Colon (tissue), 2 donors: Measurements from ENCODE around the gene NPB.

Experiments
- FAIRE-seq: peaks from 2 replicates; lab custom pipeline; 2012; peaks lifted over from hg19 to GRCh38; lab: Jason Lieb, UNC
- donor health status: control.
- donor health status: control.

NPB gene

GRCh38 chr17:81926451-81927151 lies 24.6 kb downstream of the NPB start:
- FAIRE-seq, result no peak

DNA sequence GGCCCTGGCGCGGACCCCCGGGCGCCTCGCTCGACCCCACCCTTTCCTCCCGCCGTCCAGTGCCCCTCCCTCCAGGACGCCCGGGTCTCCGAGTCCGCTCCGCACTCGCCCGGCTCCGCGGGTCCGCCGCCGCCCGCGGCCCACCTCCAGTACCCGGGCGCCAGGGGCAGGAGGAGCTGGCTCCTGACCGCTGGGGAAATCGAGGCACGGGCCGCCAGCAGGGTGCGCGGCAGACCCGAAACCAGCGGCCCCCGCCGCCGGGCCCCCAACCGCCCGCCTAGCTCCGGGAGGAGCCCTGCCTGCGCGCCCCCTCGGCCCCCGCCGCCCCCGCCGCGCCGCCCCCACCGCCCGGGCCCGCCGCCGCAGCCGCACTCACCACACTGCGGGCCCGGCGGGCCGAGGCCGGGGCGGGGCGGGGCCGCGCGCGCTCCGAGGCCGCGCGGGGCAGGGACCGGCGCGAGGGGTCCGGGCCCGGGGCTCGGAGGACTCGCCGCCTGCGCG lies 25.2 kb downstream of the NPB start:
- FAIRE-seq, result no peak

DNA sequence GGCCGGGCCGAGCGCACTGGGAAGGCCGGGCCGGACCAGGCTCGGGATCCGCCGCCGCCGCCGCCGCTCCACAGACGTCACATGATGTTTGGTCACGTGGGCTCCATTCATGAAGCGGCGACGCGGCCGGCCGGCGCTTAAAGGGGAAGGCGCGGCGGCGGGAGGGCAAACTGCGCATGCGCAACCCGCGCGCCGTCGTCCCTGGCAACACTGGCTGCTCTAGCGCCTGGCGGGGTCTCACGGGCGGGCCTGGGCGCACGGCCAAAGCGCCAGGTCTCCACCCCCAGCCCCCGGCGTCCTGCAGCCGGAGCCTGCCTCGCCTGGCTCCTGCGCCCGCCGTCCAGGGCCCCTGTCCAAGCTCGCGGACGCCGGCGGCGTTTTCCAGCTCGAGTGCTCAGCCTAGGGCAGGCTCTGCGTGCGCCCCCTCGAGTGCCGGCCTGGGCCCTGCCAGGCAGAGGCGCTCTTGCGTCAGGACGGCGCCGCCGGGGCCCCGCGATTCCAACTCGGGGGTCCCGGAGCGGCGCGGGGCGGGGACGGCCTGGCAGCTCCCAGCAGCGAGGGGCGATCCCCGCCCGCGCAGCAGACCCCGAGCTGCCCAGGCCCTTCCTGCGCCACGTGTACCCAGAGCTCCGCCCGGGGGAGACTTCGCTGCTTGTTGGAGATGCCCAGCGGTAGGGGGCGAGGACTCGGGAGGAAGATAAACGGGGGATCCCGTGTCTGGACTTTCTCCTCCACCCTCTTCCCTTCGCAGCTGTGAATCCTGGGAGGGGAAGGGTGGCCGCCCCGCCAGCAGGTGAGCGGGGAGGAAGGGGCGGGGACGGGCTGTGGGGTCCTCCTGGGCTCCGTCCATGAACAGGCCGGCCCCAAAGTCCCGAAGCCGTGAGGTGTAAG lies 25.9 kb downstream of the NPB start, which contains the start of gene MAFG:
TSS of gene MAFG (minus strand) at position 83 of the 891 bp plus-strand sequence. CDS start 4,550 bp downstream, outside the sequence.
- no peak for FAIRE-seq

DNA sequence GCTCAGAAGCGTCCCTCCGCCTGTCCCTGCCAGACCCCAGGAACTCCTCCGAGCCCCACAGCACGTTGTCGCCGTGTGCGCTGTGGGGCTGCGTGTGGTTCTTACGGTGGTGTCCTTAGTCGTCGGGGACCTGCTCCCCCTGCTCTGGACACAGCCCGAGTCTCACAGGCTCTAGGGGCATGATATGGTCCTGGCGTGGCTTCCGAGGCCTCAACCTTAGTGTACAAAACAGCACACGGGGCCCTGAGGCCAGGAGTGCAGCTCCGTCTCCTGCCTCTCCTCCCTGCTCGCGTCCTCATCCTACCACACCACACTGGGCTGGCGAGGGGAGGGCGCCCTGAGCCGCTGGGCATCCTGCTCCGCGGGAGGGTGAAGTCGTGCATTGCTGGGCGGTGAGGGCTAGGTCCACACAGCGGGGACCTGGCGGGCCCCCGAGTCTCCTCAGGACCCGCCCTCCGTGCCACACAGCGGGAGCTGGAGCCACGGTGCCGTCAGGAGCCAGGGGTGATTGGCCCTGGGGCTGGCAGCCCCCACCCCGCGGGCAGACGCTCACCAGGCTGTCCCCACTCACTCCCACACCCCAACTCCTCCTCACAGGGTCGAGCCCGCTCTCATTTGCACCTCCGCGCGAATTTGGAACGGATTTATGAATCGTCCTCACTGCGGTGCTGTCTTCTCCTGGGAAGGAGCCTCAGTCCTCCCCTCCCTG lies 26.7 kb downstream of the NPB start:
- no peak for FAIRE-seq

- FAIRE-seq, result no peak
Measured at GRCh38 chr17:81929253-81930141, 27.5 kb downstream of the NPB start.

DNA sequence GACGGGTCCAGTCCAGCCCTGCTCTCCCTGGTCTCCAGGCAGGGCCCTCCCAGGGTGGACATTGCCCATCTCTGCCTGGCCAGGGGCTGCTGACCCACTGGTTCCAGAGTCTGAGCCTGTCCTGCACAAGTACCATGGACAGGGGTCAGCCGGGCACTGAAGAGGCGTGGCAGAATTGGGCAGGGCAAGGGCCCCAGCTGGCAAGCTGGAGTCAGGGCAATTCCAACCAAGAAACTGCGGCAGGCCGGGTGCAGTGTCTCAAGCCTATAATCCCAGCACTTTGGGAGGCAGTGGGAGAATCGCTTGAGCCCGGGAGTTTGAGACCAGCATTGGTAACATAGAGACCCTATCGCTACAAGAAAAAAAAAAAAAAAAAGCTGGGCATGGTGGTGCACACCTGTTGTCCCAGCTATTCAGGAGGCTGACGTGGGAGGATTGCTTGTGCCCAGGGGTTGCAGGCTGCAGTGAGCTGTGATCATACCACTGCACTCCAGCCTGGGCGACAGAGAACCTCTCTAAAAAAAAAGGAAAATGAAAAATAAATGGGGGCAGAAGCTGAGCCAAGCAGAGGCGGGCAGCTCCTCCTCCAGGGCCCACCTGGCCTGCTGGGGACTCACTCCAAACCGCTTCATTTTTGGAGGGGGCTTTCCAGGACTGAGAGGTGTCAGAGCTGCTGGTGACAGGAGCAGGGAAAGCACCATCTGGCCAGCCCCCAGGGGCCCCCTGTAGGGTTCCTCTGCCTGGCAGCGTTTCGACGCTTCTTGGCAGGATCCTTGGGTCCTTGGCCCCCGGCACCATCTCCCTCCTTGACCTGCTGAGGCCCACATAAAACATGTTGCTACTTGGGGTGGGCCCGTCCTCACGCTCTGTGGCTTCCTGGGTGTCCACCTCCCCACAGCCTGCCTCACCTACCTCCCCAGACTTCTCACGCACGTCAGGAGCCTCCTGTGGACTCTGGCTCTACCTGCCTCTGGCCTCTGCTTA lies 28.4 kb downstream of the NPB start:
- no peak for FAIRE-seq

GRCh38 chr17:81931189-81931556 lies 29.1 kb downstream of the NPB start:
- no peak for FAIRE-seq

DNA sequence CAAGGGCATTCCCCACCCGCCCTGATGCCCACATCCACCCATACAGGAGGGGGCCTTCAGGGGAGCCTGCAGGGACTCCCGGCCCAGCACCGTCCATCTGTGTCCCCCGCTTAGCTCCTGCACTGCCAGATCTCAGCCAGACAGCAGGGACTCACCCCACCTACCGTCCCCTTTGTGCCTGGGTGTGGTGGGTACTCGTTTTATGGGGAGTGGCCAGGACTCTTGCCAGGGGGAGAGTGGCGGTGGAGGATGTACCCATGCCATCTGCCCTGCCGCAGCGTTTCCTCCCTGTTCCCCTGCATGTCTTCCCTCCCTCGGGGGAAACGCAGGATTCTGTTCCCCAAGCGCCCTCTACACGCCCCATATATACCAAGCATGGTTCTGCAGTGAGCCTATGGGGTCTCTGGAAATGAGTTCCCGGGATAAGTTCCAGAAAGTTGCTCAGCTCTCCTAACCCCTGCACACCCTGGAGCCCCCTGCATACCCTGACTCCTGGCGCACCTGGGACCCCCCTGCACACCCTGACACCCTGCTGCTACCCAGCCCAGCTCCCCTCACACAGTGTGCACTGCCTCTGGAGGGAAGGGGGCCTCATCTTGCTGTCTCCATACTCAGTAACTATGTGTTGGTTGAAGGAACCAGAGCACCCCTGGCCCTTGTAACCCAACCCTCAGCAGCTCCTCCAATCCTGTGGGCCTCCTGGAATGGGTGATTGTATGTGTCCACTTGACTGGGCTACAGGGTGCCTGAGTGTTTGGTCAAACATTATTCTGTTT lies 29.7 kb downstream of the NPB start:
- FAIRE-seq, result no peak

DNA sequence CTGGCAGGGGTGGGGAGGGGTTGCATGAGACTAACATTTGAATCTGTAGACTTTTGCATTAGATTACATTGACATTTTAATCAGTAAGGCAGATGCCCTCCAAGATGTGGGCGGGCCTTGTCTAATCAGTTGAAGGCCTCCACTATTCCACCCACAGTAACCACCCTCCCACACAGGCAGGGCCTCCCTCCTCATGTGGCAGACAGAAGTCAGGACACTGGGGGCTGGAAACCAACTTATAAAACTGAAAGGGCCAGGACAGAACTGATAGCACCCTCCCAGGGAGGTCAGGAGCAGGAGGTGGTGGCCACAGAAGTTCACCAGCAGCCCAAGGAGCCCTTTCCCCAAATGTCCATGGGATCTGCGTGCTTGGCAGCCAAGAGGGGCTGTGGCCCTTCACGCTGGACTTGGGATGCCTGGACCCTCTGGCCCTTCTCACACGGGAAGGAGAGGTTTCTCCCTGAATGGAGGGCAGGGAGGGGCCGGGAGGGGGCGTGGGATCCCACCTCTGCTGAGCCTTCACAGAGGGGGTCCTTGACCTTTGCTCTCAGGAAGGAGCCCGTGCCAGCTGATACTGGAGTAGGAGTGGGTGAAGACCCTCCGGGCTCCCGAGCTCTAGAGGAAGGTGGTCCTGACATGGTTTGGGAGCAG lies 30.4 kb downstream of the NPB start:
- no peak for FAIRE-seq

- no peak for FAIRE-seq
Measured at GRCh38 chr17:81933178-81933699, 31.2 kb downstream of the NPB start.

DNA sequence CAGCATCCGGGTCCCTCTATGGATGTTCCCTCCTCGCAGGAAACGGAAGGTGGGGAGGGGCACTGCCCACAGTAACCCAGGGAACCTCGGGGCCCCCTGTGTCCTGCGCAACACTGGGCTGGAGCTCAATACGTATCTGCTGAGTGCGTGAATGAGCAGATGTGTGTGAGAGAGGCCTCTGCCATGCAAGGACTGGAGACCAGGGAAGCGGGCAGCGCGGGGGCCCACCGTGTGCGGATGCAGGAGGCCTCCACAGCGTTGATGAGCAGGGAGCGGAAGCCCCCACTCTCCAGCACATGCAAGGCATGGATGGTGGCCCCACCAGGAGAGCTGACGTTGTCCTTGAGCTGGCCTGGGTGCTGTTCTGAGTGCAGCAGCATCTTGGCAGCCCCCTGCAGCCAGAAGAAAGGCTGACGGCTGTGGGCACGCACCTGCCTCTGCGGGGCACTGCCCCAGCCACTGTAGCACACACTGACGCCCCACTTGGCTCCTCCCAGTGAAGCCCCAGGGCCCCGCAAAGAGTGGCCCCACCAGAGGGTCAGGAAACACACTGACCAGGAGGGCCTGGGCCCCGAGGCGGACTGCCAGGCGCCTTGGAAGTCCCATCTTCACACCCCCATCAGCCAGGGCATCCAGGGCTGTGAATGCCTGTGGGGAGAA lies 32.2 kb downstream of the NPB start:
- no peak for FAIRE-seq

DNA sequence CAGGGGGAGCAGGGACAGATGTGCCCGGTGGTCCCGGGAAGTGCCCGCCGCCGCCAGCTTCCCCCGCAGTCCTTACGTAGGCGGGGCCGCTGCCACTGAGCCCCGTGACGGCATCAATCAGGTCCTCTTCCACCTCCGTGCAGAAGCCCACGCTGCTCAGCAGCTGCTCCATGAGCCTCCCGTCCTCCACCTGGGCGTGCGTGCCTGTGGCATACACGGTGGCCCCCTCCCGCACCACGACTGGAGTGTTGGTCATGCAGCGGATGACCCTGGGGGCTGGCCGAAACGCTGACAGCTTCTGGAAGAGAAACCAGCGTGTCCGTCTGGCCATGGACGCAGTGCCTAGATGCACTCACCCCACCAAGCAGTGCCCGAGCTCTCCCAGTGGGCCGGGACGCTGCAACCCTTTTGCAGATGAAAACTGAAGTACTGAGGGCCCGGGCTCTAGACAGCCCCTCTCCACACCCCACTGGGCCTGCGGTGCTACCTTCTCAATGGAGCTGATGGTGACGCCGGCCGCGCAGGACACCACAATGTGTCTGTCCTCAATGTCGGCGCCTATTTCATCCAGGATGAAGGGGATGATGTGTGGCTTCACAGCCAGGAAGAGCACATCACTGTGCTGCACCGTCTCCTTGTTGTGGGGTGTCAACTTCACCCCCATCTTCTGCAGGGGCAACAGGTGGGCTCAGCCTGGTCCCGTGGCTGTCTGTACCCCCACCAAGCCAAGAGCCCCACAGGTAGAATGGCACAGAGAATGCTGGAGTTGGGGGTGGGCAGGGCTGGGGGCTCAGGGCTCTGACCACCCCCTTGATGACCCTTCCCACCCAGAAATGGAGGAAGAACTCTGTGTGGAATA lies 33.0 kb downstream of the NPB start:
- FAIRE-seq, result no peak

DNA sequence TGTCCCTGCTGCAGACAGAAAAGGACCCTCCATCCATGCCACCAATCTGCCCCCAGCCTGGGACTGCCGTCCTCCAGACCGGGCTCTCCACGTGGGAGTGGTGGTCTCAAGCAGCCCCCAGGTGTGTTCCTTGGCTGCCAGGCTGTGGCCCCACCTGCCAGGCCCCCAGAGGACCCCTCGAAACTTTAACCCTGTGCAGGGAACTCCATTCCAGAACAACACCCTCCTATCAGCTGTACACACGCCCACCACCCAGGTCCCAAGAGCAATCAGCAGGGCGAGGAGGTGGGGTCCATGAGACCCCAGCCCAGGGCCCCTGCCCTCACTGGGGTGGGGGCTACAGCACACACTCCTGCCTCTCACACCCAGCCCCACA lies 33.7 kb downstream of the NPB start:
- no peak for FAIRE-seq

DNA sequence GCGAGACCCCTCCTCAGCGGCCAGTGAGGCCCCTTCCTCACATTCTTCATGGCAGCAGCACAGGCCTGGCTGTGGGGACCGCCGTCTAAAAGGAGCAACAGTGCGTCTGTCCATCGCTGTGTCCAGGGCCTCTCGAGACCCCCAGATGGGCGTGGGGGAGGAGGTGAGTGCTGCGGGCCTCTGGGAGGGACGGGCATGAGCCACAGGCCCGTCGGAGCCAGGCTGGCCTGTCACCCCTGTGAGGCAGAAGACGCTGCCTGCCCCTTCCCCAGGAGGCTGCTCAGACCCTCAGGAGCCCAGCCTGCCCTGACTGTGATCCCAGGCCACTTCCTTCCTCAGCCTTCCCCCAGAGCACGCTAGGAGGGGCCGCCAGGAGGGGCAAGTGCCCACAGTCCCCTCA lies 37.2 kb downstream of the NPB start:
- FAIRE-seq, result no peak

DNA sequence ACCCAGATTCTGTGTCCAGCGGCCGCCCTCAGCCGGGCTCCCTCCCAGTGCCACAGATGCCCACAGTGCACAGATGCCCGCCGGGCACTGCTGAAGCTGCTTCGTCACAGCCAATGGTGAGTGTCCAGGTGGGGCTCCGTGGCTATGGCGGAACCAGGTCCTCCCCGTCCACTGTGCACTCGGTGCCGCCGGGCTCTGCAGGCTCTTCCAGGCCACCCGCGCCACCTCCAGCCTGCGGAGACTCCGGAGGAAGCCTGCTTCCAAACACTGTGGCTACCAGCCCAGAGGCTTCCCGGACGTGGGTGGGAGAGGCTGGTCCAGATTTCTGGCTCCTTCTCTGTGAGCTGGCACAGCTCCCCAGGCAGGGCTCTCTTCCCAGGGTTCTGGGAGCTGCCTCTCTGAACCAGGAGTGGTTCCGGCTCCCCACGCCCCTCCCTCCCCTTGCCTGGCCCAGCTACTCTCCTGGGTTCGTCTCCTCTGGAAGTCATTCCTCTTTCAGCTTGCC lies 37.9 kb downstream of the NPB start:
- no peak for FAIRE-seq

- FAIRE-seq, result no peak
Measured at GRCh38 chr17:81940538-81941483, 38.8 kb downstream of the NPB start.
